HL-60/S4 treated with retinoic acid at 250 ng/mL for 4 days and 3 days (cell line): ENCODE data around the gene REPS1.

Experiments used
- in situ Hi-C: fragments of 300-500 bp; cut with MboI; formaldehyde crosslinking; loops from 2 replicates; pipeline ENCODE4 v1.7.0; 2022; ENCODE audit warnings: low sequenced_read_pairs

REPS1 gene

GRCh38 chr6:138973466-138974153, 14.4 kb downstream of the REPS1 start:
- in situ Hi-C loops: no loop called here

- in situ Hi-C loops: no loop called here
Measured at GRCh38 chr6:138972226-138972665, 15.8 kb downstream of the REPS1 start.

GRCh38 chr6:138971601-138972000, 16.5 kb downstream of the REPS1 start:
- in situ Hi-C loops: no loop called here

- in situ Hi-C loops: no loop called here
Measured at GRCh38 chr6:138970856-138971425, 17.1 kb downstream of the REPS1 start.

GRCh38 chr6:138970159-138970558, 17.9 kb downstream of the REPS1 start:
- in situ Hi-C loops: no loop called here

- in situ Hi-C loops: no loop called here
Measured at GRCh38 chr6:138966870-138967269, 21.2 kb downstream of the REPS1 start.

- in situ Hi-C loops: no loop called here
Measured at GRCh38 chr6:138965971-138966370, 22.1 kb downstream of the REPS1 start.

GRCh38 chr6:138965291-138965874, 22.7 kb downstream of the REPS1 start:
- in situ Hi-C loops: no loop called here

GRCh38 chr6:138964012-138964411, 24.0 kb downstream of the REPS1 start:
- in situ Hi-C loops: no loop called here

- in situ Hi-C loops: no loop called here
Measured at GRCh38 chr6:138963531-138963930, 24.5 kb downstream of the REPS1 start.

- in situ Hi-C loops: no loop called here
Measured at GRCh38 chr6:138963119-138963518, 24.9 kb downstream of the REPS1 start.

- in situ Hi-C loops: no loop called here
Measured at GRCh38 chr6:138959521-138959920, 28.5 kb downstream of the REPS1 start.

- in situ Hi-C loops: no loop called here
Measured at GRCh38 chr6:138958595-138958994, 29.5 kb downstream of the REPS1 start.

- in situ Hi-C loops: no loop called here
Measured at GRCh38 chr6:138957903-138958302, 30.1 kb downstream of the REPS1 start.

- in situ Hi-C loops: no loop called here
Measured at GRCh38 chr6:138957484-138957883, 30.6 kb downstream of the REPS1 start.

- in situ Hi-C loops: no loop called here
Measured at GRCh38 chr6:138956244-138956924, 31.7 kb downstream of the REPS1 start.

- in situ Hi-C loops: no loop called here
Measured at GRCh38 chr6:138955262-138955661, 32.8 kb downstream of the REPS1 start.

GRCh38 chr6:138953451-138953850, 34.6 kb downstream of the REPS1 start:
- in situ Hi-C loops: no loop called here

- in situ Hi-C loops: no loop called here
Measured at GRCh38 chr6:138948546-138949179, 39.4 kb downstream of the REPS1 start.

- in situ Hi-C loops: no loop called here
Measured at GRCh38 chr6:138948004-138948403, 40.0 kb downstream of the REPS1 start.

- in situ Hi-C loops: no loop called here
Measured at GRCh38 chr6:138945354-138945753, 42.7 kb downstream of the REPS1 start.
